ENCODE measurements around the gene KSR2.
A peak's percentile ranks its signal among the peaks of the same experiment; 100 is the strongest.

KSR2 gene

DNA sequence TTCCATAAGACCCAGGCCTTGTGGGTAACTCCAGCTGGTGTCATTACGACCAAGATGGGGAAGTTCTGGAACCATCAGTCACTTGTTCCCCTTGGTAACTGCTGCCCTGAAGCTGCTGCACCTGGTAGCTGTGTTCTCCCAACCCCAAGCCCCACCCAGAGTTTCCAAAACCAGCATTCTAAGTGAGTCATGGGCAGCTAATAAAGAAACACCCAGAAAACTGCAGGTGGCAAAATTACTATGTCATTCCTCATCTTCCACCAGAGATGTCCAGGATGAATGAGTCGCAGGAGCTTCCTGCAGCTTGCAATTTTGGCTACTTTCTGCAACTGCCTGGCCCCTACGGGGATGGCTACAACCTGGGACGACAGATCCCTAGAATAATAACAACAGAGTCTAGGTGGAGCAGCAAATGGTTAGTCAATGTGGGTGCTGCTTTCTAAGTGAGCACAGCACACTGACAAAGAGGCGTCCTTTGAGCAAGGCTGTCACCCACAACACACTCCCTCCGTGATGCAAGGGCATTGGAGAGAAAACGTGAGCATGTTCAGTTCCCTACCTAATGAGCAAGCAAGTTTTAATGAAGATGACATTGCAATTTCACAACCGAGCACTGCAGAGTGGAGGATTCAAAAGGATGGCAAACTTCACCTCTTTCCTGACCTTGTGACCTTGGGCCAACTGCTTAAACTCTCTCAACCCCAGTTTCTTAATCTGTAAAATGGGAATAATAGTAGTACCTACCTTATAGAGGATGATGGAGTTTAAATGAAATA, 306.0 kb downstream of the KSR2 start:
- FAIRE-seq (no peak), DNase-seq (ENCODE audit: insufficient read length, low spot score) (no peak)
- TF ChIP-seq, protein P1, sequence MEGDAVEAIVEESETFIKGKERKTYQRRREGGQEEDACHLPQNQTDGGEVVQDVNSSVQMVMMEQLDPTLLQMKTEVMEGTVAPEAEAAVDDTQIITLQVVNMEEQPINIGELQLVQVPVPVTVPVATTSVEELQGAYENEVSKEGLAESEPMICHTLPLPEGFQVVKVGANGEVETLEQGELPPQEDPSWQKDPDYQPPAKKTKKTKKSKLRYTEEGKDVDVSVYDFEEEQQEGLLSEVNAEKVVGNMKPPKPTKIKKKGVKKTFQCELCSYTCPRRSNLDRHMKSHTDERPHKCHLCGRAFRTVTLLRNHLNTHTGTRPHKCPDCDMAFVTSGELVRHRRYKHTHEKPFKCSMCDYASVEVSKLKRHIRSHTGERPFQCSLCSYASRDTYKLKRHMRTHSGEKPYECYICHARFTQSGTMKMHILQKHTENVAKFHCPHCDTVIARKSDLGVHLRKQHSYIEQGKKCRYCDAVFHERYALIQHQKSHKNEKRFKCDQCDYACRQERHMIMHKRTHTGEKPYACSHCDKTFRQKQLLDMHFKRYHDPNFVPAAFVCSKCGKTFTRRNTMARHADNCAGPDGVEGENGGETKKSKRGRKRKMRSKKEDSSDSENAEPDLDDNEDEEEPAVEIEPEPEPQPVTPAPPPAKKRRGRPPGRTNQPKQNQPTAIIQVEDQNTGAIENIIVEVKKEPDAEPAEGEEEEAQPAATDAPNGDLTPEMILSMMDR (IDR thresholded peaks at IDR 0.05; ENCODE audit: insufficient read depth, missing control alignments): no peak

DNA sequence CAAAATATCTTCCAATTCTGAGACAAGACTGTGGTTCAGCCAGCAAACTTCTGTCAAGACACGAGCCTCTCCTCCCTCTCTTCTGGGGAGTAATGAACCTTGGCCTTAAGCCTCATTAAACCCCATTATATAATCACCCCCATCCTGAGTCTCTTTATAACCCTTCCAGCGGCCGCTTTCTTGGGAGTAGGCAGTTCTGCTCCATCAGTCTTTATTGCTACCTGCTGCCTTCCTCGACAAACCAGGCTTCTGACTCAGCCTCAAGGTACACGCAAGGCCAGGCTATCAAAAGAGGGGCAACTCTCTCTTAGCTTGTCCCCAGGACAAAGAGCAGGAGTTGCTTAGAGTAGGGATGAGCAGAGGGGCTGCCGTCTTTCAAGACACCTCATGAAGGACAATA, 306.6 kb downstream of the KSR2 start:
- TF ChIP-seq, protein P1 (IDR thresholded peaks at IDR 0.05; ENCODE audit: insufficient read depth, missing control alignments): no peak
- DNase-seq (ENCODE audit: insufficient read length, low spot score) (no peak), FAIRE-seq (no peak)

DNA sequence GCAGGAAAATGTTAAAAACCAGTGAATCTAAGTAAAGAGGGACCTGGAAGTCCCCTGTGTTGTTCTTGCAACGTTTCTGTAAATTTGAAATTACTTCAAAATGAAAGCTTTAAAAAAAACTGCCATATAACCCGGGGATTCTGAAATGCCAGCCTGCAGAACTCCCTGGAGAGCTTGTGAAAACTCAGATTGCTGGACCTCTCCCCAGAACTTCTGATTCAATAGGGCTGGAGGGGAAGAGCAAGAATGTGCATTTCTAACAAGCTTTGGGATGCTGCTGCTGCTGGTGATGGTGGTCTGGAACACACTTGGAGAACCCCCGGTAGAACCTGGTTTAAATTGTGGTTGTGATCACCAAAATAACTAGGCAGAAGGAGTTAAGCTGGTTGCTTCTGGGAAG, 307.3 kb downstream of the KSR2 start:
- TF ChIP-seq, protein P1 (IDR thresholded peaks at IDR 0.05; ENCODE audit: insufficient read depth, missing control alignments): no peak
- DNase-seq (ENCODE audit: insufficient read length, low spot score) (no peak), FAIRE-seq (no peak)

DNA sequence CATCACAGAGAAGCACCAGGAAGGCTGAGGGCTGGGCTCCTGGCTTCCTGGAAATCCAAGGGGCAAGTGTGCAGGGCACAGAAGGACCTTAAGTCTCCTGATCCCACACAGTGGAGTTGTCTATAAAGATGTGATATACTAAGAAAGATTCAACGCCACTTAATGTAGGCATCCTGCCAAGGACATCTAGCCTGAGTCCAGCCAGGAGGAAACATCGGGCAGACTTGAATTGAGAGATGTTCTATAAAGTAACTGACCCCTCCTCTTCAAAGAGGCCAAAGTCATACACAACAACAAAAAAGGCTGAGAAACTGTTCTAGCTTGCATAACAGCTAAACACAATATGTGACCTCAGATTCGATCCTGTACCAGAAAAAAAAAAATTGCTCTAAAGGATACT, 307.9 kb downstream of the KSR2 start:
- no peak for DNase-seq (ENCODE audit: insufficient read length, low spot score)
- no peak for FAIRE-seq
- TF ChIP-seq, protein P1 (IDR thresholded peaks at IDR 0.05; ENCODE audit: insufficient read depth, missing control alignments): no peak

DNA sequence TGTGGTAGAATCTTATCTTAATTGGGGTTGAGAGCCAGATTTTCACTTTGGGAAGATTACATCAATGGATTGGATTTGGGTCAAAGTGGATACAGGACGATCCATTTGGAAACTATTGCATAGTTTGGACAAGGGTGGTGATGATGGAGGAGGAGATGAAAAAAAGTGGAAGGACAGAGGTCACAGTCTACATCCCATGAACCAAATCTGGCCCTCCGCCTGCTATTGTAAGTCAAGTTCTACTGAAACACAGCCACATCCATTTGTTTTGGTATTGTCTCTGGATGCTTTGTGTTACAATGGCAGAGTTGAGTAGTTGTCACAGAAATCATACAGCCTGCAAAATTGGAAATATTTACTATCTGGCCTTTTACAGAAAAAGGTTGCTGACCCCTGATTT, 310.6 kb downstream of the KSR2 start:
- TF ChIP-seq, protein P1 (IDR thresholded peaks at IDR 0.05; ENCODE audit: insufficient read depth, missing control alignments): no peak
- FAIRE-seq (no peak), DNase-seq (ENCODE audit: insufficient read length, low spot score) (no peak)

DNA sequence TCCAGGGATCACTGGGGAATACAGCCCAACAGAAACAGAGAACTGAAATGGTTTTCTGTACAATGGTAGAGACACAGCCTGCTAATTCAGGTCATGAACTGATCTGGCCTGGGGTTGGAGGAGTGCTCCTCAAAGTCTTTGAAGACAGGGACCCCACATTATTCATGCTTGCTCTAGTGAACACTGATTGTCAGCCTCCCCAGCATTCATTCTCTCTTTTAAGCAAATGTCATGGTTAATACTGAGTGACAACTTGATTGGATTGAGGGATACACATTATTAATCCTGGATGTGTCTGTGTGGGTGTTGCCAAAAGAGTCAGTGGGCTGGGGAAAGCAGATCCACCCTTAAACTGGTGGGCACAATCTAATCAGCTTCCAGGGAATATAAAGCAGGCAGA, 319.0 kb downstream of the KSR2 start:
- TF ChIP-seq, protein P1 (IDR thresholded peaks at IDR 0.05; ENCODE audit: insufficient read depth, missing control alignments): no peak
- no peak for FAIRE-seq
- no peak for DNase-seq (ENCODE audit: insufficient read length, low spot score)

DNA sequence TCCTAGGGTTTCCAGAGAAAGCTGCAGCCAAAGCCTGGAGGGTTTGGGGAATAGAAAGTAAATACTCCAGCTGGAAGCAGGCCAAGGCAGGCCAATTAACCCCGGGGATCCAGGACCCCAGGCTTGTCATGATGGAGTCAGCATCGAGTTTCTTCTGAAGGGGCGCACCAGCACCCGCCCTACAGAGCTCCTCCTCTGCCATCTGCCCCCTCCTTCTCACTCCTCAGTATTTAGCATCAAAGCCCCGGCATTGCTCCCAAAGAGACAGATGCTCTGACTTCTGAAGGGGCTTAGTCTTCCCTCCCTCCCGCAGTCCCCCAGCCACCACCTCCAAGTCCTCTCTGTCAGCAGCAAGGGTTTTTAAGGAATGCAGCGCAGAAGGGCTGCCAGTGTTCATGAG, 322.3 kb downstream of the KSR2 start:
- DNase-seq (ENCODE audit: insufficient read length, low spot score) (peak; percentile 66), FAIRE-seq (no peak)
- TF ChIP-seq, protein P1 (IDR thresholded peaks at IDR 0.05; ENCODE audit: insufficient read depth, missing control alignments): no peak

All from D721Med (cell line).